ENCODE measurements around the gene DSCAML1.

DSCAML1 gene

DNA sequence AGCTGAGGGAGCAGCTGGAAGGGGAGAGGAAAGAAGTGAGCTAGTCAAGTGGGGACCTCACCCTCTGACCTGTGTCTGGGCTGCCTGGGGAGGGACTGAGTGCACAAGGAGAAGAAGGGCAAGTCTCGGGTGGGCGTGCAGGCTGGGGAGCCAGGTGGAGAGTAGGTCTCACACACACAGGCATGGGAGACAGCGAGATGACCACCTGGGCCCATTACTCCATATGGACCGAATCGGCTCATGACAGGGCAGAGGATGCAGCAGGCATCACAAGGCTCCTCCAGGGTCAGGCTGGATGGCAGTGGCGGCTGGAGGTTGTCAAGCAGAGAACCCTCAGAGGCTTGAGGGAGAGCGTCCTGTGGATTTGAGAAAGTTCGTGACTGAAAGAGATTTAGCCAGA, 405.8 kb downstream of the DSCAML1 start:
- no peak for DNase-seq (ENCODE audit: low read depth in 2 of 3, low spot score in 1 of 3)

DNA sequence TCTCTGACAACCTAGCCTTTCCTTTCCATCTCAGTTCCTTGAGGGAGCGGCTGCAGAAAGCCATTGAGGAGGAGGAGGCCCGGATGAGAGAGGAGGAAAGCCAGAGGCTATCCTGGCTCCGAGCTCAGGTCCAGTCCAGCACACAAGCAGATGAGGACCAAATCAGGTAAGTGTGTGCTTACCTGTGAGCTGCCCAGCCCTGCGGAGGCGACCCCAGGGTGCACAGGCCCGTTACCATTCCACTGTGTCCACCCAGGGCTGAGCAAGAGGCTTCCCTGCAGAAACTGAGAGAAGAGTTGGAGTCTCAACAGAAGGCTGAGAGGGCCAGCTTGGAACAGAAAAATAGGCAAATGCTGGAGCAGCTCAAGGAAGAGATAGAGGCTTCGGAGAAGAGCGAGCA, 406.3 kb downstream of the DSCAML1 start:
- no peak for DNase-seq (ENCODE audit: low read depth in 2 of 3, low spot score in 1 of 3)

DNA sequence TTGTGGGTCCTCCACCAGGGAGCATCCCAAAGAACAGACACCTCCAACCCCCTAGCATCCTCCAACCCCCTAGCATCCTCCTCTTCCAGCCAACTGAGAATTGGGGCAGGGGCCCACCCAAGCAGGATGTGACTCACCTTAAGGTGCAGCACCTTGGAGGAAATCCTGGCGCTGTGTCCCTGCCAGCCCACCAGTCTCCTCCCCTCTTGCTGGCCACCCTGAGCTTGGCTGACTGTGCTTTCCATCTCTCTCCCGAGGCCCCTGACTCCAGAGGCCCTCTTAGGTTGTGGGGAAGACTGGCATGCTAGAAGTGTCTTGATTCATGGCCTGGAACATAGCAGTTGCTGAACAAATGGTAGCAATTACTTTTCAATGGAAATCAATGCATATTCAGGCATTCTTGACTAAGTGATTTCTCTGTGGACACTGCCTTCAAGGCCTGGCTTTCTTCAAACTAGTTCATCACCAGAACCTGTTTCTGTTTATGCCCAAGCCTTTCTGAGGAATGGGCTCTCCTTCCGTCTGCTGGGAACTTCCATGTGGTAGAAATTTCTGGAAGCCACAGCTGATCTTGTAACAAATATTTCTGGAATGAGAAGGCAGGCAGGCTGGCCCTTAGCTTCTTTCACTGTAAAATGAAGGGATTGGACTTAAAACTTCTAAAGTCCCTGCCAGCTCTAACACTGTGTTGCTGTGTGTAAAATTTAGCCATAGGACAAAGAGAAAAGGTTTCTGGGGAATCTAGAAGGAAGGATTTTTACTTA, 408.8 kb downstream of the DSCAML1 start:
- no peak for DNase-seq (ENCODE audit: low read depth in 2 of 3, low spot score in 1 of 3)

DNA sequence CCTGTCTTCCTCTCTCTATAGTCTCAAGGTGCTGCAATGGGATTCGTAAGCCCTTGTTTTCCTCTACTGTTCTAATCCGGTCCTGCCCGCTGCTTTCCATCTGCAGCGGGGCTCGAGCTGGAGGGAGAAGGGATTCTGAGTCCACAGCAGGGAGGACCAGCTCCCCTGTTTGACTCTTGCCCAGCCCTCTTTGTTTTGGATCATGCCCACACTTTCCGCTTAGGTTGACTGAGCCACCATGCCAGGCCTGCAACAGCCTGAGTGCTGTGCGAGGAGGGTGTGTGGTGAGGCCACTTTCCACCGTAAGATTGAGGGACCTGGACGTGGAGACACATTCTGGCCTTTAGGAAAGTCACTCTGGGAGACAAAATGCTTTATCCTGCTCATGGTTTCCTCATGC, 411.1 kb downstream of the DSCAML1 start:
- no peak for DNase-seq (ENCODE audit: low read depth in 2 of 3, low spot score in 1 of 3)

DNA sequence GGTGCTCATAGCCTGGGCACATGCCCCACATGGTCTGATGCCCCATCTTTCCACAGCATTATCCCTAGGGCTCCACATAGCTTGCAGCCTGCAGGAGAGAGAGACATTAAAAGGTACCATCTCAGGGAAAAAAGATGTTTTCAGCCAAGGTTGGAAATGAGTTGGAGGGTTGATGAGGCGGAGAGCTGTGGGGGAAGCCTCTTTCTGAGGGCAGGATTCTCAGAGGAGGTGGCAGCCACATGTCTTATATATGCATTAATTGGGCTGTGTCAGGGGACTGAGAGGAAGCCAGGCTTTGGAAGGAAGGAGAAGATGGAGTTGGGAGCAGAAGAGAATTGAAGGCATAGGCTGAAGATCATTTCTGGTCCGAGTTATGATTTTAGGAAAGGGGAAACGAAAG, 411.5 kb downstream of the DSCAML1 start:
- no peak for DNase-seq (ENCODE audit: low read depth in 2 of 3, low spot score in 1 of 3)

DNA sequence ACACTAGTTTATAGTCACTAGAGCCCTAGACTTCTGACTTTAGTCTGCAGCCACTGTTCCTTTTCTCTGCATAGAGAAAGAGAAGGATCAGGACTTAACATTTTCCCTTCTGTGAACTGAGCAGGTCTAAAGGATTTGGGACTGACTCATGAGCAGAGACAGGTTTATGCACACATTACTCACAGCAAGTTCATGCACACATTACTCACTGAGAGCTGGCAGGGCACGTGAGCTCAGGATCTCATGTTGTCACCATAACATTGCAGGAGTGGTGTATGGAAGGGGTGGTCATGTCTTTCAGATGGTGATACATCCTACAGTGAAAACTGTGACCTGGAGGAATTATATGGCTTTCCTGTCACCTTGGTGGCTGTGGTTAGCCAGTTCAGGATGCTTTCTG, 413.0 kb downstream of the DSCAML1 start:
- DNase-seq (ENCODE audit: low read depth in 2 of 3, low spot score in 1 of 3) = no peak

DNA sequence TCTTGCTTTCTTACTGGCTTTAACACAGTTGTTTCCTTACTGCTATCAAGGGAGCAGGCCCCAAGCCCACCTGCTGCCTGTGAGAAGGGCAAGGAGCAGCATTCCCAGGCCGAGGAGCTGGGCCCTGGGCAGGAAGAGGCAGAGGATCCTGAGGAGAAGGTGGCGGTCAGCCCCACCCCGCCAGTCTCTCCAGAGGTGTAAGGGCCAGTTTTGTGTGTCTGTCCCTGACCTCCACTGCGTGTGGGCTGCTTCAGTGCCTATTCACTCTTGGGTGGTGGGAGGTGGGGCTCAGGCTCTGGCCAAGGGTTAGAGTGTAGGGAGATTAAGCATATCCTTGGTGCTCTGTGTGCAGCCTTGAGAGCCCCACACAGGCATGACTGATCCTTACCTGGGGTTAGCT, 414.3 kb downstream of the DSCAML1 start:
- DNase-seq (ENCODE audit: low read depth in 2 of 3, low spot score in 1 of 3) = no peak

DNA sequence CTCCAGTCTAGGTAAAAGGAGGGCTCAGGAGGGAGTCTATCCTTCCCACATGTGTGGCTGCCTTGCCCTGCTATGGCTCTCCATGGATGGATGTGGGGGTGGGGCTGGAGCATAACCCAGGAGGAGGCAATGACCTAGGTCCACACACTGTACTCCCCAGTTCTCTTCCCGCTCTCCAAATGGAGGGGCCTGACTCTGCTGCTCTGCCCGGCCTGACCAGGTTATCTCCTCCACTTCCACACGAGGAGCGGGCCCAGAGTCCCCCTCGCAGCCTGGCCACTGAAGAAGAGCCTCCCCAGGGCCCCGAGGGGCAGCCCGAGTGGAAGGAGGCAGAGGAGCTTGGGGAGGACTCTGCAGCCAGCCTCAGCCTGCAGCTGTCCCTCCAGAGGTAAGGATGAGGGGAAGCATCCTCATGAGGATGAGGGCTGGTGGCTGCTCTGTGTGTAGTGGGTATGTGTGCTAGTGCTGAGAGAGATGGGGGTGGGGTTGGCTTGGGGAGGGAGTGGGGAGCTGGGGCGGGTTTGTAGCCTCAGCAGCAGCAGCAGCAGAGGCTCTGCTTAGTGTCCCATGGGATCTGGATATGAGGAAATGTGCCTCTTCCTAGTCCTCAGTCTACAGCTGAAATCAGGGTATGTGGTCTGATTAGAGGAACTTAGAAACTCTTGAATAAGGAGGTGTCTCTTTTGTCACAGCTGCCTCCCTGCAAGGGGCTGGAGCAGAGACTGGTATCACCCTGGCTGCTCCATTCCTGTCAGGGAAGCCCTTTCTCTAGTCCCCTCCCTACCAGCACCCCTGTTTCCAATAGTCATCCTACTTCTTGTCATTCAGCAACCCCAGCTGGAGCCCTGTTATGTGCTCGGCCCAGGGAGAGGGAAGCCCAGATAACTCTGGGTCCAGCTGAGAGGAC, 415.3 kb downstream of the DSCAML1 start:
- no peak for DNase-seq (ENCODE audit: low read depth in 2 of 3, low spot score in 1 of 3)

DNA sequence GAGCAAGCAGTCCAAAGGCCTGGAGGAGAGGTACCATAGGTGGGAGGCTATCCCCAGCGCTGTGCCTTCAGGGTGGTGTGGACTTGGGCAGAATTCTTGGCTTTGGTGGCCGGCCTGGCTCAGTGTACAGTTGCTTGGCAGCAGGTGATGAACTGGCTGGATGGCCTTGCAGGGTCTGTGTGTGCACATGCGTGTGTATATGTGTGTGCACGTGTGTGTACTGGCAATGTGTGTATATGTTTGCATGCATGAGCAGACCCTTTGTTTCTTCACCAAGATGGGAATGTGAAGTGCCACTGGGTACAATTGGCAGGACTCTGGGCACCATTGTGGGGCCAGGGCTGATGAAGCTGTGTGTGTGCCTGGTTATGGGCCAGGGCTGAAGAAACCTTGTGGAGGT, 416.3 kb downstream of the DSCAML1 start:
- DNase-seq (ENCODE audit: low read depth in 2 of 3, low spot score in 1 of 3) = no peak

DNA sequence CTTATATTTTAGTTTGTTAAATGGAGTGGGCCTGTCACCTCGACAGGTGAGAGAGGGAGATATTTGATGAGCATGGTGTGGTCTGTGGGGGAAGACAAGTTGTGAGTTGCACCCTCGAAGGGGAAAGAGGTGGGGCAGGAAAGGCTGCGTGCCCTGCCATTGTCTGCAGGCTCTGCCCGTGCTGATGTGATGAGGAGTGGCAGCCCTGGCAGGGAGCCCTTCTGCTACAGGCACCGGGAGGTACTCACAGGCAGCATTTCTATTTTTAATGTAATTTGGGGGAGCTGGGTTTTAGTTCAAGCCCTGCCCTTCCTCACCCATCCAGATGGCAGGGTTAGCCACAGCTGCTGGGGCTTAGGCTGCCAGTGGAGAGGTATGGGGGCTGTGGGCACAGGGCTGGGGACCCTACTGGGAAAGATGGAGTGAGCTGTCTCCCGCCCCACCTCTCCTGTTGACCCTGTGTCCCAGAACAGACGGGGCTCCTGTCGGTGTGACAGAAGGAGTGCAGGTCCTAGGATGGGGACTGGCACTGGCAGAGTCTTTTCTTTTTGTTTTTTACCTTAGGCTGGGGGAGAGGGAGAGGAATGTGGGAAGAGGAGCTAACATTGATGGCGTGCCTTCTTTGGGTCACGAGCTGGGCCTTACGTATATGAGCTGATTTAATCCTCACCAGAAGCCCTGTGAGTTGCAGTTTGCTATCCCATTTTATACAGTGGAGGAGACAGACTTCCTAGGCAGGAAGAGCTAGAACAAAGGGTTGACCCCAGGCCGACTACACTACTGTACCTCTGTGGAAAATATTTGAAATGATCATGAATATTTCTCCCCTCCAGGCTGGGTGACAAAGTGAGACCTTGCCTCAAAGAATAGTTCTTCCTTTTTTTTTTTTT, 417.8 kb downstream of the DSCAML1 start:
- DNase-seq (ENCODE audit: low read depth in 2 of 3, low spot score in 1 of 3) = no peak
